Measurements from ENCODE around the gene CALD1. TPM values are rescaled to one million over a fixed set of nuclear protein-coding genes. Genes with fewer than 3 reads are reported as not detected.

Gene CALD1
- total RNA-seq, 1 experiment from 2014 or later = 107 TPM

DNA sequence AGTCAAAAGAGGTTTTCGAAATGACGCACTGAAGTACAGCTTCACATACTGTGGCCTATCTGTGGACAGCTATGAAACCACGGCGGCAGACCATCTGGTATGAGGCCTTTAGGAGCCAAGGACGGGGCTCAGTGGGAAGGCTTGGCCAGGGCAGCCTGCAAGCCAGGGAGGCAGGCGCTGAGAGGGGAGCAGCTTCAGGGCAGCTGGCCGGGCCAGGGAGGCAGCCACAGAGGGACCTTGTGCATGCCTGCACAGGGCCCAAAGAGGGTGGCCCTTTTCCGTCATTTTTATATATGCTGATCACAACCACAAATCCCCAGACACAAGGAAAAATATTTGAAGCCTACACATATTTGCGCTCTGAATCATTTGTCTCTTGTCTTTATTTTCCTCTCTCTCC lies 13.5 kb downstream of the CALD1 start:
- Mint-ChIP-seq H3K36me3 (ENCODE audit: insufficient read depth in 1 of 3, low read depth in 3 of 3) (peaks cover 16 to 37% (median 20%) of the 10 kb centered on the region in 3 experiments), H3K27ac (peak overlapping the region in 1 of 3 experiments; percentile 25; a peak in 2 of 7 replicates), H3K4me1 (peaks cover 17 to 23% of the 10 kb centered on the region in 2 experiments), H3K27me3 (ENCODE audit: low read depth) (no peaks in the 10 kb centered on the region), H3K4me3 (no peak overlapping the region), H3K9me3 (peaks cover 3% of the 10 kb centered on the region in 2 experiments; a peak in 3 of 5 replicates)
- H2BK120ac ChIP-seq (ENCODE audit: low read depth, low read length, poor library complexity, severe bottlenecking) = no peak overlapping the region
- H4K5ac ChIP-seq (ENCODE audit: insufficient read length, low read depth, low read length) = no peak overlapping the region
- WGBS (ENCODE audit: extremely low coverage, insufficient read length, low lambda C conversion rate) = no CpG with 5 or more reads among the region's 9 CpGs
- no peaks in the 10 kb centered on the region for H3K27me3 ChIP-seq (ENCODE audit: insufficient read depth, low read length)
- H3K4ac ChIP-seq (ENCODE audit: low read depth, low read length) = no peak overlapping the region
- H4K8ac ChIP-seq (replicated peaks; ENCODE audit: insufficient read length, low read depth, low read length) = no peak overlapping the region
- no peak overlapping the region for H2BK5ac ChIP-seq (ENCODE audit: insufficient read length, low read length)
- no peaks in the 10 kb centered on the region for H4K20me1 ChIP-seq (ENCODE audit: control insufficient read depth, insufficient read depth, insufficient read length)
- H3K56ac ChIP-seq (ENCODE audit: insufficient read length, low read depth, low read length) = no peak overlapping the region
- H2BK20ac ChIP-seq (ENCODE audit: low read depth, low read length, poor library complexity, severe bottlenecking) = no peak overlapping the region
- H3K4me1 ChIP-seq (ENCODE audit: insufficient read depth, low read length) = no peaks in the 10 kb centered on the region; the same call in 1 of the 2 replicates
- H3K4me2 ChIP-seq (ENCODE audit: insufficient read depth, insufficient read length, low read length) = no peak overlapping the region
- no peak overlapping the region for H4K91ac ChIP-seq (ENCODE audit: insufficient read length, low read depth, low read length)
- no peak overlapping the region for H2AK5ac ChIP-seq (ENCODE audit: insufficient read length, low read length)
- no peak overlapping the region for H3K27ac ChIP-seq (ENCODE audit: insufficient read length, low read depth, low read length)
- H3K79me1 ChIP-seq (ENCODE audit: insufficient read depth, low read depth, low read length, poor library complexity, severe bottlenecking) = no peaks in the 10 kb centered on the region
- H3K23ac ChIP-seq (ENCODE audit: insufficient read length, low read depth, low read length) = no peak overlapping the region
- H3T11ph ChIP-seq (ENCODE audit: low read length) = no peak overlapping the region
- H3K23me2 ChIP-seq (ENCODE audit: insufficient read length, low read depth, low read length, poor library complexity, severe bottlenecking) = no peaks in the 10 kb centered on the region
- no peak overlapping the region for H2BK12ac ChIP-seq (ENCODE audit: insufficient read length, low read depth, low read length)
- TF ChIP-seq, protein P1, sequence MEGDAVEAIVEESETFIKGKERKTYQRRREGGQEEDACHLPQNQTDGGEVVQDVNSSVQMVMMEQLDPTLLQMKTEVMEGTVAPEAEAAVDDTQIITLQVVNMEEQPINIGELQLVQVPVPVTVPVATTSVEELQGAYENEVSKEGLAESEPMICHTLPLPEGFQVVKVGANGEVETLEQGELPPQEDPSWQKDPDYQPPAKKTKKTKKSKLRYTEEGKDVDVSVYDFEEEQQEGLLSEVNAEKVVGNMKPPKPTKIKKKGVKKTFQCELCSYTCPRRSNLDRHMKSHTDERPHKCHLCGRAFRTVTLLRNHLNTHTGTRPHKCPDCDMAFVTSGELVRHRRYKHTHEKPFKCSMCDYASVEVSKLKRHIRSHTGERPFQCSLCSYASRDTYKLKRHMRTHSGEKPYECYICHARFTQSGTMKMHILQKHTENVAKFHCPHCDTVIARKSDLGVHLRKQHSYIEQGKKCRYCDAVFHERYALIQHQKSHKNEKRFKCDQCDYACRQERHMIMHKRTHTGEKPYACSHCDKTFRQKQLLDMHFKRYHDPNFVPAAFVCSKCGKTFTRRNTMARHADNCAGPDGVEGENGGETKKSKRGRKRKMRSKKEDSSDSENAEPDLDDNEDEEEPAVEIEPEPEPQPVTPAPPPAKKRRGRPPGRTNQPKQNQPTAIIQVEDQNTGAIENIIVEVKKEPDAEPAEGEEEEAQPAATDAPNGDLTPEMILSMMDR (conservative IDR thresholded peaks at IDR 0.05) = no peak
- H3K18ac ChIP-seq (ENCODE audit: insufficient read length, low read depth, low read length) = peak overlapping the region; percentile 10
- peaks cover 4% of the 10 kb centered on the region for H3K9me3 ChIP-seq (ENCODE audit: control insufficient read depth, low read depth, low read length)
- DNase-seq = no peak
- H2AFZ ChIP-seq (ENCODE audit: low read length) = no peak overlapping the region
- H3K79me2 ChIP-seq (ENCODE audit: insufficient read depth, low read length) = peaks cover 16% of the 10 kb centered on the region; the same call in 1 of the 2 replicates
- H3K9ac ChIP-seq (ENCODE audit: extremely low read depth, insufficient read length, low read length) = no peak overlapping the region
- H3K14ac ChIP-seq (ENCODE audit: insufficient read depth, low read length) = no peak overlapping the region
- H2BK15ac ChIP-seq (ENCODE audit: low read depth, low read length) = no peak overlapping the region

All from H9 (cell line).